ENCODE data around the gene FANCE.

FANCE gene

DNA sequence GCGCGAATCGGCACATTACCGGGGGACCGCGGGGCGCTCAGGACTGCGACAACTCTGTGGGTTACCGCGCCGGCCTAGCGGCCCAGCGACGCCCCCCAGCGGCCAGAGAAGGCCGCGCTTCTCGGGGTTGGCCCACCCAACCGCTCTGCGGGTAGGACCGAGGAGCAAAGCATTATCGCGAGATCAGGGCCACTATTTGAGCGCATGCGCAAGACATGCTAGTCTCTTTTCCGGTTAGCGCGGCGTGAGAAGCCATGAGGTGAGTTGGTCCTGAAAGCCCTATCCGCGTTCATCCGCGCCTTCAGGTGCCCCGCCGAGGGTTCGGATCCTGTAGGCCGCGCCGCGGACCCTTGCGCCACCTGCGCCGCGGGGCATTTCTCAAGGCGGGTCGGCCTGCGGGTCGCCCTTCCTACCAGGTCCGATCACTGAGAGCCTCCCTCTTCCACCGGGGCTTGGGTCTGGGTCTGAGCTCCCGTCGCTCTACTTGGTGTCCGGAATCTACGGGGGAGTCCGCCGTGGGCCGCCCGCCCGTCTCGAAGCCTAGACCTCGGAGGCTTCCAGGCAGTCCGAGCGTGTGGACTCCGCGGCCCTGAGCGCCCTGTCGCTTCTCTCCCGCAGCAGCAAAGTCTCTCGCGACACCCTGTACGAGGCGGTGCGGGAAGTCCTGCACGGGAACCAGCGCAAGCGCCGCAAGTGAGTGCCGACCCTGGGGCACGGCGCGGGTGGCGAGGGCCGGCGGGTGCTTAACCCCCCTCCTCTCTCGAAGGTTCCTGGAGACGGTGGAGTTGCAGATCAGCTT lies 16.2 kb downstream of the FANCE start, which contains the start of gene RPL10A:
Gene RPL10A, plus strand, starts transcription at position 221 of the 799 bp plus-strand sequence. Its CDS starts 34 bp downstream, at position 255.
- peak; percentile 92 for DNase-seq (ENCODE audit: low read depth)

GRCh38 chr6:35468980-35469750 lies 17.0 kb downstream of the FANCE start:
- DNase-seq (ENCODE audit: low read depth): no peak

GRCh38 chr6:35469751-35470662 lies 17.9 kb downstream of the FANCE start:
- no peak for DNase-seq (ENCODE audit: low read depth)

DNA sequence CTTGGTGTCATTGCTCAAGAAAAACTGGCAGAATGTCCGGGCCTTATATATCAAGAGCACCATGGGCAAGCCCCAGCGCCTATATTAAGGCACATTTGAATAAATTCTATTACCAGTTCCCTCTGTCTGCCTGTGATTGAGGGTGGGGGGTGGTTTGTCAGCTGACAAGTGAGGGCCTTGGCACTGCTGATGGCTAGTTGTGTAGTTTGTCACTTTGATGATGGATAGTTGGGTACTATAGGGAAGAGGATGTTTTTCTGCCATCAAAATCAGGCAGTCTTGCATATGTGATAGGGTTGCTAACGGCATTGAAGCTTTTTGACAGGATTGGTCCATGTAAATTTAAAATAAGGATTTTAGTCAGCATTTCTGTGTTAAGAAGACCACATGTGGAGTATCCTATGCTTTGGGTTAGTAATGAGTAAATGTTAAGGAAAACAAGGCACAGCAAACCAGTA lies 18.6 kb downstream of the FANCE start:
- DNase-seq (ENCODE audit: low read depth): no peak

GRCh38 chr6:35471836-35472345 lies 19.8 kb downstream of the FANCE start:
- no peak for DNase-seq (ENCODE audit: low read depth)

DNA sequence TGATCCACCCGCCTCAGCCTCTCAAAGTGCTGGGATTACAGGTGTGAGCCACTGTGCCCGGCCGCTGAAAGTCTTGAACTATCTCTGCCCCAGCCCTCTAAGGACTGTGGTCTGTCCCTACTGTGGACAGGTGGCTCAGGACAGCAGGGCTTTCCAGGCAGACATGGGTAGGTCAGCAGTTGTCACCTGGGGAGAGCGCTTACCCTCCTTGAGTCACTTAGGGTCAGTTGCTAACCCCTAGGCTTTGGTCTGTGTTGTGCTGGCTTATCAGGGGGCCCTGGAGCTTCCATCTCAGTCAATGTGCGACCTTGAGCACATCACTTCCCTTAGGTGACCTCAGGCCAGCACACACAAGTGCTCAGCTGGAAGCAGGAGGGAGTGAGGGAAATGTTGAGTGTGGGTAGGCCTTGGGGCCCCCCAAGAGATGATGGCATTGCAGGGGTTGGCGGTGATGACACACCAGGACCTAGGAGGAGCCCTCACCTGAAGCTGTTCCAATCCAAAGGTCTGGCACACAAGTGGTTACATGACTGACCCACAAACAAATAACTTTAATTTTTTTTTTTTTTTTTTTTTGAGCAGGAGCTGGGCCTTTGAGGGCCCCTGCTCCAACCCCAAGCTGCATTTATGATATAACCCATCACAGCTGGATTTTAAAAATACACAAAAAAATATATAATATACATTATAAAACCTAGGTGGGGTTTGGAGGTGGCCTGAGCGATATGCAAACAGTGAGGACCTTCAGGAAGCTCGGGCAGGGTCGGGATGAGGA lies 21.1 kb downstream of the FANCE start:
- no peak for DNase-seq (ENCODE audit: low read depth)

- DNase-seq (ENCODE audit: low read depth): no peak
Observed at GRCh38 chr6:35473850-35474130, 21.7 kb downstream of the FANCE start.

DNA sequence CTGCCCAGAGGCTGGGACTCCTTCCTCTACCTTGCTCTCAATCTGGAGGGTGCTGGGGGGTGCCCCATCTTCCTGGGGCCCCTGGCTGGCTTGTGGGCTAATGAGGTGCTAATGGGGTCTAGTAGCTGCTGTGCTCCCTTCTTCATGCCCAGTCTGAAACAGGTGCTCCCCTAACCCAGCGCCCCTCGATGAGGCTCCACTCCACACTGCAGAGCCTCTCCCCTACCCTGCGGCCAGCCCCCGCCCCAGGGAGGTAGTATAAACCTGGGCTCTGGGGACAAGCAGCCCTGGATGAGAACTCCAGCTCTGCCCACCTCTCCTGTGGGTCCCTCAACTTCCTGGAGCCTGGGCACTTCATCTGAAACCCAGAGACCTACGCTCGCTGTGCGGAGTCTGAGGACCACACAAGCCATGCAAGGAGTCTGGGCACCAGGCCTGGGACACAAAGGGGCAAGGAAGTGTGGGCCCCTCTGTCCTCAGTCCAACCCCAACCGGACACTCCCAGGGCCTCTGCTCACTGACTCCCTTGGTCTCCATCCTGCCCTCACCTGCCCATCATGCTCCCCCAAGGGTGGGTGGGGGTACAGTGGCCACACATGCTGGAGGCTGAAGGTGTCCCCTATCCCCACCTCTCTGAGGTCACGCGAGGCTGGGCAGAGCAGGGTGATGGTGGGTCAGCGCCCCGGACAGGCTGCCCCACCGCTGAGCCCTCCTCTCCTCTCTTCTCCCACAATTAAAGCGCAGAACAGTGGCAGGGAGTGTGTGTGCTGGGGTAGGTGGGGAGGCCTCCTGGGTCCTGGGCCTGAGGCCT lies 22.2 kb downstream of the FANCE start:
- DNase-seq (ENCODE audit: low read depth): no peak

- DNase-seq (ENCODE audit: low read depth): no peak
Observed at GRCh38 chr6:35474942-35475570, 22.9 kb downstream of the FANCE start.

GRCh38 chr6:35475573-35475972 lies 23.4 kb downstream of the FANCE start:
- DNase-seq (ENCODE audit: low read depth): no peak

- no peak for DNase-seq (ENCODE audit: low read depth)
Observed at GRCh38 chr6:35476004-35476403, 23.9 kb downstream of the FANCE start.

DNA sequence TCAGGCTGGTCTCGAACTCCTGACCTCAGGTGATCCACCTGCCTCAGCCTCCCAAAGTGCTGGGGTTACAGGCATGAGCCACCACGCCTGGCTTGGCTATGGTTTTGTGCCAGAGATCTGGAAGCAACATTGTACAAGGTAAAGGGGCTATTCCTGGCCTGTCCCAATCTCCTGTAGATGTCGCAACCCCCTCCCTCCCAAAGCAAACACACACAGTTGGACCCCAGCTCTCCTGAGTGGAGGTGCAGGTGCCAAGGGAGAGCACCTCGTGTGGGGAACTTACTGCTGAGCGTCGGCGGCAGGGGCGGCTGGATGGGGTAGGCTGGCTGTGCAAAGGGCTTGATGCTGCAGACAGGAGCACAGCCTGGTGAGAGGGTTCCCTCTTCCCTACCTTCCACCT lies 24.9 kb downstream of the FANCE start:
- no peak for DNase-seq (ENCODE audit: low read depth)

DNA sequence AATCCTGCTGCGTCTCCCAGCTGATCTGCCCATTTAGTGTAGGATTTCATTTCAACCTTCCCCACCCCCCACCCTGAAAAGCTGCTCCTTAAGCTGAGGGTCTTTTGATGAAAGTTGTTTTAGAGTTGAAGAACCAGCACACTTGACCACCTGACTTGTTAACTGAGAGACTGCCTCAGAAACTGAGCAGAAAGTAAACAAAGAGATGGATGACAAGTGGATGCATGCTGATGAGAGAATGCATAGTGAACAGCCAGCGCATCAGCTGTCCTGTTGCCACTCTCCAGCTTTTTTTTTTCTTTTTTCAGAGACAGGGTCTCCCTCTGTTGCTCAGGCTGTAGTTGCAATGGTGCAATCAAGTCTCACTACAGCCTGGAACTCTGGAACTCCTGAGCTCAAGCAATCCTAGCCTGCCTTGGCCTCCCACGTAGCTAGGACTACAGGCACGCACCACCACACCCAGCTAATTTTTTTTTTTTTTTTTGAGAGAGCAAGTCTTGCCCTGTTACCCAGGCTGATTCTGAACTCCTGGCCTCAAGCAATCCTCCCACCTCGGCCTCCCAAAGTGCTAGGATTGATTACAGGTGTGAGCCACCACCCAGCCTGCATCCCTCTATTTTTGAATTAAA lies 25.5 kb downstream of the FANCE start:
- DNase-seq (ENCODE audit: low read depth): no peak

GRCh38 chr6:35478259-35478658 lies 26.1 kb downstream of the FANCE start:
- DNase-seq (ENCODE audit: low read depth): no peak

- DNase-seq (ENCODE audit: low read depth): no peak
Observed at GRCh38 chr6:35480176-35480575, 28.0 kb downstream of the FANCE start.

- no peak for DNase-seq (ENCODE audit: low read depth)
Observed at GRCh38 chr6:35481226-35481625, 29.1 kb downstream of the FANCE start.

- no peak for DNase-seq (ENCODE audit: low read depth)
Observed at GRCh38 chr6:35483062-35483461, 30.9 kb downstream of the FANCE start.

- DNase-seq (ENCODE audit: low read depth): no peak
Observed at GRCh38 chr6:35483490-35483889, 31.4 kb downstream of the FANCE start.

DNA sequence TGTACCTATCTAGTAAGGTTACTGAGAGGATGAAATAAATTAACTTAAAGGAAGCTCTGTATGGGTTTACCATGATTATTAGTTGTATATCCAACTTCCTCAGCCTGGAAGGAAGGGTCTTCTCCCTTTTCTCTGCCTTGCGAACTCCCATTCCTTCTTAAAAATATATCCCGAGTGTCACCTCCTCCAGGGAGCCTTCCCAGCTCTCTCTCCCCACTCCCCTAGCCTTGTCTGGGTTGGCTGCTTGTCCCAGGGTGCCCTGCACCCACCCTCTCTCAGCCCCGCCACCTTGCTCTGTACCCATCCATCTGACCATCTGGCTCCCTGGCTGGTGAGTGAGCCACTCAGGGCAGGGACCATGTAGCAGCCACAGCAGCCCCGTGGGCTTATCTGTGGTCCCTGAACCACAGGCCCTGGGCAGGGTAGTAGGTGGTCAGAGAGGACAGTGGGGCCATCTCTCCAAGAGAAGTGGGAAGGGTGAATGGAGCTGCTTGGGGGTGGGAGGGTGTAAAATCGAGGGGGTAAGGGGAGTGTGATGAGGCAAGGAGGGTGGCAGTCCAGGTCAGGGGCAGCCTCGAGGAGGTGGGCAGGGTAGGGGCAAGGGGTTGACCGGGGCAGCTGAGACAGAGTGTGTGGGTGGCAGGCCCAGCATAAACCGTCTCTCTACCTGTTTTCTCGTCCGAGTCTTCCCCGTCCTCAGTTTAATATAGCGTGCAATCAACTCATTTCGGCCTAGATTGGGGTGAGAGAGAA lies 31.9 kb downstream of the FANCE start:
- no peak for DNase-seq (ENCODE audit: low read depth)
